Adrenal gland (tissue), 12 donors: Measurements from ENCODE around the gene DMRTA2. TPM values are rescaled to one million over a fixed set of nuclear protein-coding genes. Genes with fewer than 3 reads are reported as not detected.

ENCODE experiments used
- DNase-seq, 7 donors: peaks; one replicate each; pipeline ENCODE4 v3.0.0-alpha.2; 2019 to 2020
- H3K27ac ChIP-seq, 5 donors: fragments of 200-600 bp; sonication (generic) in 4 of 5; 1 replicate in 3 of 5; 2 replicates in 2 of 5; pipeline versions ENCODE4 v1.5.1 to v1.8.0; 2016 to 2020; ENCODE audit warnings: mild to moderate bottlenecking in 1 of 5
- H3K27me3 ChIP-seq: fragments of 200-600 bp; 2 replicates; pipeline ENCODE4 v1.8.0; 2021
- H3K36me3 ChIP-seq, 2 donors: fragments of 200-600 bp; replicated peaks in 1 of 2; 1 replicate in 1 of 2; 2 replicates in 1 of 2; pipeline versions ENCODE4 v1.5.1 to v1.8.0; 2018 to 2022
- H3K4me1 ChIP-seq, 2 donors: fragments of 200-600 bp; replicated peaks in 1 of 2; 1 replicate in 1 of 2; 2 replicates in 1 of 2; pipeline versions ENCODE4 v1.5.1 to v1.8.0; 2018 to 2021
- H3K4me3 ChIP-seq, 4 donors: fragments of 200-600 bp; sonication (generic) in 3 of 4; one replicate each; pipeline ENCODE4 v1.5.1; 2016 to 2018
- H3K9me3 ChIP-seq, 3 donors: fragments of 200-600 bp; sonication (generic) in 1 of 3; replicated peaks in 1 of 3; 1 replicate in 2 of 3; 2 replicates in 1 of 3; pipeline versions ENCODE4 v1.5.1 to v1.8.0; 2016 to 2021
- POLR2A ChIP-seq, 2 donors: fragments of 450-650 bp; IDR thresholded peaks; one replicate each; pipeline ENCODE4 v1.6.1; 2017; ENCODE audit warnings: antibody characterized with exemption in 2 of 2, mild to moderate bottlenecking in 2 of 2, moderate library complexity in 1 of 2
- WGBS, 4 donors: extraction: QIAGEN DNeasy Blood & Tissue Kit in 2 of 4; methylation state at CpG; one replicate each; pipeline versions ENCODE4 v1.1.5 to v1.1.7; 2013 to 2017; 5-methylcytosine and 5-hydroxymethylcytosine counted together
- intact Hi-C, 2 donors: fragments of 100-400 bp; cut with DNase I; formaldehyde crosslinking; loops; one replicate each; pipeline versions ENCODE4 v1.14.1 to v1.15.0; 2022 to 2023
- polyA plus RNA-seq, 3 donors: library from polyadenylated mRNA; stranded (reverse); fragments of 200-250 nt in 2 of 3; fragments of 350-450 nt in 1 of 3; fragmentation: Illumina TruSeq in 1 of 3; extraction: RNeasy Lipid Tissue Mini Kit (QIAGEN cat#74804) in 1 of 3; gene quantifications; one replicate each; pipeline ENCODE4 v1.2.3, GENCODE V29; 2013 to 2014
- total RNA-seq, 9 donors: library from RNA; depleted of rRNA in 4 of 9; stranded (reverse); fragments of >200 nt in 4 of 9; fragments of 120-200 nt in 1 of 9; fragmentation: NEBNext Ultra II Directional in 1 of 9; extraction: Animal tissue kit (Norgen Biotek cat#: 25700) in 1 of 9; gene quantifications; one replicate each; pipeline versions ENCODE4 v1.1.0 to v1.2.4, GENCODE V29; 2013 to 2023
- TF ChIP-seq, protein P1 (sequence below), 6 experiments: fragments of 450-650 bp in 4 of 6; fragments of 200-600 bp in 2 of 6; sonication (generic) in 1 of 6; IDR thresholded peaks; 1 replicate in 5 of 6; 2 replicates in 1 of 6; pipeline versions ENCODE4 v1.5.1 to v1.8.0; 2016 to 2021; ENCODE audit warnings: antibody characterized with exemption in 6 of 6, mild to moderate bottlenecking in 2 of 6, moderate library complexity in 1 of 6
- donor health status: healthy with polysubstance abuse.
- donor health status: Bipolar disorder and iron deficiency.
- donor health status: DM: yes; HTN: yes; CAD: no.
- donor health status: DM: no; HTN: no; CAD: no.
- donor health status: DM: no; HTN: no; CAD: no.
- donor health status: DM: yes; HTN: yes; CAD: no.

DMRTA2 gene
- total and polyA plus RNA-seq, 12 donors = 0.07 TPM; not detected in 11

DNA sequence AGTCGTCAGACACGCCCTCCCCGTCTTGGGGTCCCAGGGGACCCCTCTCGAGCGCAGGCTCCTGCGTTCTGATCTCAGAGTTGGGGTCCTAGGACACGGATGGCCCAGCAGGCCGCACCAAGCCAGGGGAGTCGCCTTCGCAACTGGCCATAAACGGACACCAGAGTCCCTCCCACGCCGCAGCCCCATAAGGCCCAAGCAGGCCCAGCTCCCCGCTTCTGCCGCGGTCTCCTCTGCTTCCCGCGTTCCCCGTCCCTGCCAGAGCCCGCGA lies 633 bp downstream of the DMRTA2 start:
- TF ChIP-seq, protein P1, sequence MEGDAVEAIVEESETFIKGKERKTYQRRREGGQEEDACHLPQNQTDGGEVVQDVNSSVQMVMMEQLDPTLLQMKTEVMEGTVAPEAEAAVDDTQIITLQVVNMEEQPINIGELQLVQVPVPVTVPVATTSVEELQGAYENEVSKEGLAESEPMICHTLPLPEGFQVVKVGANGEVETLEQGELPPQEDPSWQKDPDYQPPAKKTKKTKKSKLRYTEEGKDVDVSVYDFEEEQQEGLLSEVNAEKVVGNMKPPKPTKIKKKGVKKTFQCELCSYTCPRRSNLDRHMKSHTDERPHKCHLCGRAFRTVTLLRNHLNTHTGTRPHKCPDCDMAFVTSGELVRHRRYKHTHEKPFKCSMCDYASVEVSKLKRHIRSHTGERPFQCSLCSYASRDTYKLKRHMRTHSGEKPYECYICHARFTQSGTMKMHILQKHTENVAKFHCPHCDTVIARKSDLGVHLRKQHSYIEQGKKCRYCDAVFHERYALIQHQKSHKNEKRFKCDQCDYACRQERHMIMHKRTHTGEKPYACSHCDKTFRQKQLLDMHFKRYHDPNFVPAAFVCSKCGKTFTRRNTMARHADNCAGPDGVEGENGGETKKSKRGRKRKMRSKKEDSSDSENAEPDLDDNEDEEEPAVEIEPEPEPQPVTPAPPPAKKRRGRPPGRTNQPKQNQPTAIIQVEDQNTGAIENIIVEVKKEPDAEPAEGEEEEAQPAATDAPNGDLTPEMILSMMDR (IDR thresholded peaks at IDR 0.05) = no peak
- Histone ChIP-seq H3K27ac (no peak overlapping the region), H3K27me3 (peaks cover 95% of the 10 kb centered on the region), H3K4me1 (peaks cover 4 to 40% of the 10 kb centered on the region in 2 donors), H3K9me3 (no peaks in the 10 kb centered on the region), H3K4me3 (no peak overlapping the region), H3K36me3 (no peaks in the 10 kb centered on the region)
- intact Hi-C loops = no loop called here
- 5 to 11% (median 7%) methylated on average over 8 to 21 of the region's 21 CpGs for WGBS, 4 donors
- no peak for DNase-seq

DNA sequence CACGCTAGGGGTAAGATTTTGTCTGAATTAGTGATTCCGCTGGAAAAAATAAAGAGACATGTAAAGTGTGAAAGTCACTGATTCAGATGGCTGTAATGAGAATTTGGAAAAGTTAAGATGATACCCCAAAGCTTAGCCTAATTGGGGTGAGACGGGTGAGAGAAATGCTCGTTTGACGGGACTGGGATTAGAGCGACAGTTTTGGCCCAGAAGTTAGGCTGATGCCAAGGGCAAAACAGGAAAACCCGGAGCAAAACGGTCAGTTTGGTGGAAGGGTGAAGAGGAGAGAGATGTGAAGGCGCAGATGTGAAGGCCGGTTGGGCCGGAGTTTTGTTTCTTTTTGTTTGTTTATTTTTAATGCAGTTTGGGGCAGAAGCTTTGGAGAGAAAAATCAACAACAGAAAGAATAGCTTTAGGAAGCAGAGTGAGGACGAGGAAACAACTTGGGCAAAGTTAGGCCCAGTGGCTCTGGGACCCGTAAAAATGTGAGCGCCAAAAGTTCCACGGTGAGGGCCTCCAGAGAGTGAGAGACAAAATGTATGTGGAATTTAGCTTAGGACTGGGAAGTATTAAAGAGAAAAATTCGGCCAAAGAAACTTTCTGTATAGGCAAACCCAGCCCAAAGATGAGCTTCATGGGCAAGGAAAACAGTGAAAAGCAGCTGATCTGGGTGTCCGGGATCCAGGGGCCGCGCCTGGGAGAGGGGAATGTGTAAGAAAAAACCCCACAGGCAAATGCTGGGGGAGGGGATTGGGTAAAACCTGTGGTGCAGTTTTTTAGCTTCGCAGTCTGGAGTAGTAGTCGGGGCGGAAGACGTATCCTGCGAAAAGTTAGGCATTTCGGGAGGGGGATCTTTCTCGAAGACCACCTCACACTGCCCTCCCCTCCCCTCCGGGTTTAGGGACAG lies 1.2 kb downstream of the DMRTA2 start:
- Histone ChIP-seq H3K36me3 (no peaks in the 10 kb centered on the region), H3K4me3 (no peak overlapping the region), H3K27me3 (peaks cover 95% of the 10 kb centered on the region), H3K4me1 (peaks cover 4 to 42% of the 10 kb centered on the region in 2 donors), H3K27ac (no peak overlapping the region), H3K9me3 (no peaks in the 10 kb centered on the region)
- no peak for DNase-seq
- intact Hi-C loops = no loop called here
- WGBS, 4 donors = 20 to 27% (median 26%) methylated on average over 26 to 27 of the region's 27 CpGs
- no peak for TF ChIP-seq POLR2A (IDR thresholded peaks at IDR 0.05)
- TF ChIP-seq, protein P1 (IDR thresholded peaks at IDR 0.05) = no peak

DNA sequence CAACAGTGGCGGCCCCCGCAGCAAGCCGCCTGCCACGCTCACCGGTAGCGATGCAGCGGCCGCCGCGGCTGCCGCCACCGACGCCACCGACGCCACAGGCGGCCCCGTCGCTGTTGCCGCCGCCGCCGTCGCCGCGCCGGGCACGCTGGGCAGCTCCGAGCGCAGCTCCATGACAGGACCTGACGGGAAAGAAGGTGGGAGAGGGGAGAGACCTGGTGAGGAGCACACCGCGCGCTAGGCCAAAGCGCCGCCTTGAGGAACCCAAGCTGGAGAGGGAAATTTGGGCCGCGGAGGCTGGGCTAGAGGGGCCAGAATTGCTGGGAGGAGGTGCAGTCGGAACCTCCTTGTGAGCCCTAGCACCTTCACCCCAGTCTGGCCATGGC lies 1.9 kb downstream of the DMRTA2 start:
- H3K9me3 ChIP-seq = no peaks in the 10 kb centered on the region
- intact Hi-C loops = no loop called here
- 2 to 5% (median 4%) methylated on average over 20 to 38 of the region's 38 CpGs for WGBS, 4 donors
- no peaks in the 10 kb centered on the region for H3K36me3 ChIP-seq
- no peak for DNase-seq
- H3K4me1 ChIP-seq = peaks cover 4 to 41% of the 10 kb centered on the region in 2 donors
- H3K27ac ChIP-seq = no peak overlapping the region
- peaks cover 95% of the 10 kb centered on the region for H3K27me3 ChIP-seq
- H3K4me3 ChIP-seq = no peak overlapping the region
- TF ChIP-seq, protein P1 (IDR thresholded peaks at IDR 0.05) = no peak
- no peak for TF ChIP-seq POLR2A (IDR thresholded peaks at IDR 0.05)

DNA sequence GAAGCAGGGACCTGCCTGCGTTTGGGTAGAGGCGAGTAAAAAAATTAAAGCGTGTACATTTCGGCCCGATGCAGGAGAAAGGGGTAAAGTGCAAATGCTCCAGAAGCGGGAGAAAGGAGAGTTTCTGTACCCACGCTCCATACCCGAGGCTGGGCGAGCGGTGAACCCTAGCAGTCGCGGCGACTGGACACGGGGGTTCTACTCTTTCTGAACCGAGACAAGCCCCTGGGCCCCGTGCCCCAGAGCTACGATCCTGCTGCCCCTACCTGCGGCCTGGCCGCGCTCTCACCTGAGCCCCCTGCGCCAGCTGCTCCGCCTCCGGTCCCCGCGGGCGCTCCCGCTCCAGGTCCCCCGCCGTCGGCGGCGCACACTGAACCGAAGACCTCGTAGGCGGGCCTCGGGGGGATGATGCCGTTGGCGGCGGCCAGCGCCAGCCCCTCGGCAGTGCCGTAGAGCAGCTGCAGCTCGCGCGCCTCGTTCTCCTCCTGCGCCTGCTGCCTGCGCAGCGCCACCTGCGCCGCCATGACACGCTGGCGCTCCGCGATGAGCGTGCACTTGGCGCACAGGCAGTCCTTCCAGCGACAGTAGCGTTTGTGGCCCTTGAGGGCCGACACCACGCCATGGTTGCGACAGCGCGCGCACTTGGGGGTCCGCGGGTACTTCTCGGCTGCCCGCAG lies 2.4 kb downstream of the DMRTA2 start:
- no peak overlapping the region for H3K4me3 ChIP-seq
- H3K27me3 ChIP-seq = peaks cover 95% of the 10 kb centered on the region
- H3K9me3 ChIP-seq = no peaks in the 10 kb centered on the region
- intact Hi-C loops = no loop called here
- H3K4me1 ChIP-seq = peaks cover 4 to 45% of the 10 kb centered on the region in 2 donors
- no peak overlapping the region for H3K27ac ChIP-seq
- DNase-seq = no peak
- no peak for TF ChIP-seq POLR2A (IDR thresholded peaks at IDR 0.05)
- TF ChIP-seq, protein P1 (IDR thresholded peaks at IDR 0.05) = no peak
- 3 to 7% (median 3%) methylated on average over 14 to 69 of the region's 69 CpGs for WGBS, 4 donors
- no peaks in the 10 kb centered on the region for H3K36me3 ChIP-seq
